Keratinocyte (primary cell): Measurements from ENCODE around the gene BICD2. TPM values are rescaled to one million over a fixed set of nuclear protein-coding genes. Genes with fewer than 3 reads are reported as not detected.
A peak's percentile ranks its signal among the peaks of the same experiment; 100 is the strongest.

Experiments used
- DNase-seq: peaks from one replicate; pipeline ENCODE4 v3.0.0-alpha.2; 2011; ENCODE audit warnings: low read depth, missing footprints, low spot score
- FAIRE-seq: peaks from 2 replicates; lab custom pipeline; 2011; peaks lifted over from hg19 to GRCh38; lab: Jason Lieb, UNC
- H2AFZ ChIP-seq: 2 replicates; pipeline ENCODE4 v1.6.0; 2012; ENCODE audit warnings: low read length, control low read depth, inconsistent platforms; ENCODE audit not compliant: control insufficient read depth
- H3K27ac ChIP-seq: 2 replicates; pipeline ENCODE4 v1.5.1; 2011; ENCODE audit warnings: low read length; ENCODE audit not compliant: control insufficient read depth, insufficient read depth
- H3K27me3 ChIP-seq: 3 replicates; pipeline ENCODE4 v1.6.0; 2011; ENCODE audit warnings: low read length; ENCODE audit not compliant: control insufficient read depth, insufficient read depth; ENCODE audit errors: extremely low read depth
- H3K36me3 ChIP-seq, 2 experiments: 2 replicates in 1 of 2; 3 replicates in 1 of 2; pipeline ENCODE4 v1.5.1; 2011; ENCODE audit warnings: low read length in 2 of 2, mild to moderate bottlenecking in 1 of 2; ENCODE audit not compliant: control insufficient read depth in 2 of 2, insufficient read depth in 2 of 2; ENCODE audit errors: extremely low read depth in 1 of 2
- H3K4me1 ChIP-seq: 3 replicates; pipeline ENCODE4 v1.5.1; 2011; ENCODE audit warnings: low read length; ENCODE audit not compliant: control insufficient read depth, insufficient read depth; ENCODE audit errors: extremely low read depth
- H3K4me2 ChIP-seq: 3 replicates; pipeline ENCODE4 v1.6.0; 2011; ENCODE audit warnings: low read depth, low read length; ENCODE audit not compliant: control insufficient read depth, insufficient read depth; ENCODE audit errors: extremely low read depth
- H3K4me3 ChIP-seq, 3 experiments: fragments of 200-600 bp in 1 of 3; sonication (generic) in 1 of 3; 2 replicates in 2 of 3; 3 replicates in 1 of 3; pipeline ENCODE4 v1.5.1; 2011 to 2016; ENCODE audit warnings: low read length in 3 of 3, mild to moderate bottlenecking in 3 of 3, control low read depth in 2 of 3, inconsistent platforms in 1 of 3, low read depth in 1 of 3, mixed read lengths in 1 of 3, mixed run types in 1 of 3, moderate library complexity in 1 of 3; ENCODE audit not compliant: control insufficient read depth in 2 of 3, insufficient read depth in 2 of 3; ENCODE audit errors: extremely low read depth in 1 of 3
- H3K79me2 ChIP-seq: 2 replicates; pipeline ENCODE4 v1.6.0; 2012; ENCODE audit warnings: low read length; ENCODE audit not compliant: control insufficient read depth, insufficient read depth
- H3K9ac ChIP-seq: 3 replicates; pipeline ENCODE4 v1.6.0; 2011; ENCODE audit warnings: low read length; ENCODE audit not compliant: control insufficient read depth, insufficient read depth; ENCODE audit errors: extremely low read depth
- H3K9me1 ChIP-seq: 3 replicates; pipeline ENCODE4 v1.6.0; 2011; ENCODE audit warnings: low read length; ENCODE audit not compliant: control insufficient read depth, insufficient read depth; ENCODE audit errors: extremely low read depth
- H3K9me3 ChIP-seq: 2 replicates; pipeline ENCODE4 v1.5.1; 2012; ENCODE audit warnings: low read depth, low read length; ENCODE audit not compliant: control insufficient read depth
- H4K20me1 ChIP-seq: 3 replicates; pipeline ENCODE4 v1.6.0; 2011; ENCODE audit warnings: low read length; ENCODE audit not compliant: control insufficient read depth, insufficient read depth; ENCODE audit errors: extremely low read depth
- EZH2 ChIP-seq: IDR thresholded peaks from one replicate; pipeline ENCODE4 v1.6.1; 2012; ENCODE audit warnings: inconsistent platforms, mild to moderate bottlenecking, low read length, moderate library complexity
- dilution Hi-C: fragments of 300-500 bp; cut with MboI; formaldehyde crosslinking; loops from one replicate; pipeline ENCODE4 v1.7.0; 2020; ENCODE audit warnings: low sequenced_read_pairs; ENCODE audit not compliant: extremely low pct_ligation_motif_present
- polyA plus RNA-seq, 5 experiments: library from polyadenylated mRNA; depleted of rRNA in 3 of 5; stranded (reverse) in 3 of 5; stranded (forward) in 1 of 5; unstranded in 1 of 5; fragments of >200 nt; gene quantifications; 1 replicate in 1 of 5; 2 replicates in 3 of 5; 3 replicates in 1 of 5; pipeline versions ENCODE4 v1.2.1 to v1.2.3, GENCODE V29; 2011 to 2012; ENCODE audit warnings: missing spikeins in 2 of 5, low read depth in 1 of 5, low replicate concordance in 1 of 5
- TF ChIP-seq, protein P1 (sequence below), 3 experiments: IDR thresholded peaks in 1 of 3; conservative IDR thresholded peaks in 1 of 3; optimal IDR thresholded peaks in 1 of 3; 2 replicates in 2 of 3; 3 replicates in 1 of 3; pipeline versions ENCODE3 to v1.5.1; 2011; ENCODE audit warnings: low read length in 3 of 3, mild to moderate bottlenecking in 3 of 3, moderate library complexity in 2 of 3, control low read depth in 1 of 3, inconsistent platforms in 1 of 3; ENCODE audit not compliant: insufficient read depth in 2 of 3; ENCODE audit errors: extremely low read depth in 1 of 3

The BICD2 gene
- polyA plus RNA-seq, 1 donor (not counting 4 experiments of a cell fraction or from before 2014, with no cell fraction given), result 41.9 TPM

DNA sequence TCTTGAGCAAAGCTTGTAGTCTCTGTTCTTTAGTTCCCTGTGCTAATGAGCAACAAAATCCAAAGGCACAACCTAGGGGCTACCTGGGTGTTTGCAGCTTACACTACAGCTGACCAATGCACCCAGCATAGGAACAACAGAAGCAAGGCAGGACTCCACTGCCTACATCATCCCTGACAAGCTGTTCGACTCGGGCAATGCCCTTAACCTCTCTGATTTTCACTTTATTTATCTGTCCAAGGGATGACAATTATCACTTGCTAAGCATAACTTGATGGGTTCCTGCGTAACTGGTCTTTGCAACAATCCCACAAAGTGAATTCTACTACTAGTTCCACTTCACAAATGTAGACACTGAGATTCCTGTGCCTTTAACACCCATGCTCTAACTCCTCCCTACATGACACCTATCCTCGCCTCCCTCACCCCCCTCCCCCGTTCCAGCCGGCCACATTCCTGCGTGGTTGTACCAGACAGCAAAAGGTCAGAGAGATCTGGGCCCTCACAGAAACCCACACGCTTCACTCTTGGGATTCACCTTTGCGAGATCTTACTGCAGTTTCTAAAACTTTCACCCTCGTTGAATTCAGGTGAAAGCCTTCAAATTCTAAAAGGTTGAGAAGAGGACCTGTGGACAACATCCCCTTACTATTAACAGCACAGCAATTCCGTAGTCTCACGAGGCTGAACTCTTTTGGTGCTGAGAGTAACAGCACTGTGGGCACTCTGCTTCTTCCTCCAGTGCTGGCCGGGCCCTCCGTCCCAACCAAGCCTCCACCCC, 95.7 kb downstream of the BICD2 start:
- no peaks in the 10 kb centered on the region for H3K27me3 ChIP-seq
- dilution Hi-C loops, result no loop called here
- H3K79me2 ChIP-seq, result peaks cover 60% of the 10 kb centered on the region
- H2AFZ ChIP-seq, result no peak overlapping the region
- no peaks in the 10 kb centered on the region for H3K9me1 ChIP-seq
- no peaks in the 10 kb centered on the region for H3K9me3 ChIP-seq
- H4K20me1 ChIP-seq, result peaks cover 5% of the 10 kb centered on the region
- H3K36me3 ChIP-seq, result peaks cover 15 to 26% of the 10 kb centered on the region in 2 experiments
- H3K4me3 ChIP-seq, result peak overlapping the region; percentile 81 to 99 (median 83)
- FAIRE-seq (peak; percentile 46), DNase-seq (no peak)
- TF ChIP-seq, protein P1, sequence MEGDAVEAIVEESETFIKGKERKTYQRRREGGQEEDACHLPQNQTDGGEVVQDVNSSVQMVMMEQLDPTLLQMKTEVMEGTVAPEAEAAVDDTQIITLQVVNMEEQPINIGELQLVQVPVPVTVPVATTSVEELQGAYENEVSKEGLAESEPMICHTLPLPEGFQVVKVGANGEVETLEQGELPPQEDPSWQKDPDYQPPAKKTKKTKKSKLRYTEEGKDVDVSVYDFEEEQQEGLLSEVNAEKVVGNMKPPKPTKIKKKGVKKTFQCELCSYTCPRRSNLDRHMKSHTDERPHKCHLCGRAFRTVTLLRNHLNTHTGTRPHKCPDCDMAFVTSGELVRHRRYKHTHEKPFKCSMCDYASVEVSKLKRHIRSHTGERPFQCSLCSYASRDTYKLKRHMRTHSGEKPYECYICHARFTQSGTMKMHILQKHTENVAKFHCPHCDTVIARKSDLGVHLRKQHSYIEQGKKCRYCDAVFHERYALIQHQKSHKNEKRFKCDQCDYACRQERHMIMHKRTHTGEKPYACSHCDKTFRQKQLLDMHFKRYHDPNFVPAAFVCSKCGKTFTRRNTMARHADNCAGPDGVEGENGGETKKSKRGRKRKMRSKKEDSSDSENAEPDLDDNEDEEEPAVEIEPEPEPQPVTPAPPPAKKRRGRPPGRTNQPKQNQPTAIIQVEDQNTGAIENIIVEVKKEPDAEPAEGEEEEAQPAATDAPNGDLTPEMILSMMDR (optimal IDR thresholded peaks at IDR 0.05 in 1 of 3, IDR thresholded peaks at IDR 0.05 in 1 of 3, conservative IDR thresholded peaks at IDR 0.05 in 1 of 3; ENCODE audit: extremely low read depth in 1 of 3, insufficient read depth in 2 of 3, low read length in 3 of 3), result no peak
- no peak for TF ChIP-seq EZH2
- H3K27ac ChIP-seq, result peak overlapping the region; percentile 99
- peak overlapping the region; percentile 99 for H3K9ac ChIP-seq
- peak overlapping the region; percentile 79 for H3K4me2 ChIP-seq
- peaks cover 20% of the 10 kb centered on the region for H3K4me1 ChIP-seq

DNA sequence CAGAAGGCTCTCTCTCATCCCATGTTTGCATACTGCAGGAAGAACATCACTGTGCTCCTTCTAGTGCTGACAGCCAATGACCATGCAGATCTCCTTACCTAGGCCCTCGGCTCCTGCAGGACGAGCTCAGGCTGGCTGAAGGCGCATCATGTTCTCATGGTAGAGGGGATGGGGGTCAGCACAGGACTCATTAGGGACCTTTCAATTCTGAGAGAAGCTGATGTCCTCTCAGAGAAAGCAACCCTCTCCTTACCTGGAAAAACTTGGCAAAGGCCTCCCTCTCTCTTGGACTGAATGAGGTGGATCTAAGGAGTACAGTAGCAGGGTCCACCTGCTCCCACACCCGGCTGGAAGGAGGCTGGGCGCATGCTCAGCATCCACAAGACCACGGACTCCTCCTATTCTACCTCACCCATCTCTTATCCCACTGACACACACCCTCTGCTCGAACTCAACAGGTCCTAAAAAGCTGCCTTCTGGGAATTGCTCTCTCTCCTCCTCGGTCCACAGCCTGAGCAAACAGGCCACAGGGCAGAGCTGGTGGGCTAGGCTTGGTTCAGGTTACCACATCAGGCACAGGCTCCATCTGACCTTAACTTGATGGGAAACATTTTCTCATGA, 97.6 kb downstream of the BICD2 start:
- Histone ChIP-seq H3K27me3 (no peaks in the 10 kb centered on the region), H3K9me1 (no peaks in the 10 kb centered on the region), H3K9me3 (no peaks in the 10 kb centered on the region), H3K4me1 (peaks cover 20% of the 10 kb centered on the region), H2AFZ (no peak overlapping the region), H3K79me2 (peaks cover 80% of the 10 kb centered on the region), H3K4me3 (no peak overlapping the region), H4K20me1 (peaks cover 11% of the 10 kb centered on the region), H3K9ac (no peak overlapping the region), H3K4me2 (no peak overlapping the region), H3K36me3 (peaks cover 21 to 33% of the 10 kb centered on the region in 2 experiments), H3K27ac (no peak overlapping the region)
- FAIRE-seq, result no peak
- TF ChIP-seq EZH2, result no peak
- TF ChIP-seq, protein P1 (optimal IDR thresholded peaks at IDR 0.05 in 1 of 3, IDR thresholded peaks at IDR 0.05 in 1 of 3, conservative IDR thresholded peaks at IDR 0.05 in 1 of 3; ENCODE audit: extremely low read depth in 1 of 3, insufficient read depth in 2 of 3, low read length in 3 of 3), result no peak
- DNase-seq, result no peak
- dilution Hi-C loops, result no loop called here
